Measurements from ENCODE around the gene SPOCK1.
"Not testable (repeated sequence)": the region's sequence is repeated elsewhere in the genome, so short reads cannot be mapped to it uniquely, and the experiment has no call there.

Gene SPOCK1

GRCh38 chr5:137264041-137264440 is 235.1 kb downstream of the SPOCK1 start:
- no peak overlapping the region for H3K4me3 ChIP-seq (replicated peaks; ENCODE audit: low read depth, low read length)
- no peak for TF ChIP-seq CTCF (IDR thresholded peaks at IDR 0.05; ENCODE audit: low read depth, low read length, missing control alignments)
- no peak for DNase-seq (ENCODE audit: extremely low read depth, low read depth)

- no peak for TF ChIP-seq CTCF (IDR thresholded peaks at IDR 0.05; ENCODE audit: low read depth, low read length, missing control alignments)
- no peak for DNase-seq (ENCODE audit: extremely low read depth, low read depth)
- H3K4me3 ChIP-seq (replicated peaks; ENCODE audit: low read depth, low read length), result no peak overlapping the region
Observed at GRCh38 chr5:137263371-137264005, 235.6 kb downstream of the SPOCK1 start.

GRCh38 chr5:137262818-137263217 is 236.3 kb downstream of the SPOCK1 start:
- no peak for DNase-seq (ENCODE audit: extremely low read depth, low read depth)
- H3K4me3 ChIP-seq (replicated peaks; ENCODE audit: low read depth, low read length), result no peak overlapping the region
- TF ChIP-seq CTCF (IDR thresholded peaks at IDR 0.05; ENCODE audit: low read depth, low read length, missing control alignments), result no peak

GRCh38 chr5:137260820-137261695 is 238.1 kb downstream of the SPOCK1 start:
- no peak overlapping the region for H3K4me3 ChIP-seq (replicated peaks; ENCODE audit: low read depth, low read length)
- DNase-seq (ENCODE audit: extremely low read depth, low read depth), result no peak
- no peak for TF ChIP-seq CTCF (IDR thresholded peaks at IDR 0.05; ENCODE audit: low read depth, low read length, missing control alignments)

- not testable (repeated sequence) for DNase-seq (ENCODE audit: extremely low read depth, low read depth); H3K4me3 ChIP-seq (replicated peaks; ENCODE audit: low read depth, low read length)
Observed at GRCh38 chr5:137259115-137259514, 240.0 kb downstream of the SPOCK1 start.

GRCh38 chr5:137254119-137255090 is 244.7 kb downstream of the SPOCK1 start:
- DNase-seq (ENCODE audit: extremely low read depth, low read depth), result peak; percentile 12
- no peak overlapping the region for H3K4me3 ChIP-seq (replicated peaks; ENCODE audit: low read depth, low read length)
- TF ChIP-seq CTCF (IDR thresholded peaks at IDR 0.05; ENCODE audit: low read depth, low read length, missing control alignments), result no peak
